GM19023 (cell line): Measurements from ENCODE around the gene RFX3.

Experiments used
- ATAC-seq: cut with Tn5 transposase; IDR thresholded peaks from one replicate; pipeline ENCODE4 v1.9.1; 2021; ENCODE audit warnings: mild to moderate bottlenecking, moderate library complexity; ENCODE audit not compliant: unreplicated experiment

RFX3 gene

GRCh38 chr9:3525836-3526164 lies at the start of gene RFX3:
RFX3 (minus strand) TSS chr9:3526001; CDS start chr9:3395588, 130,413 bp downstream.
- peak; percentile 58 for ATAC-seq

- ATAC-seq, result no peak
These were observed 45.7 kb upstream of the RFX3 start for GRCh38 chr9:3571500-3571899.

- no peak for ATAC-seq
These were observed 43.7 kb upstream of the RFX3 start for GRCh38 chr9:3569529-3569928.

GRCh38 chr9:3567988-3568387 lies 42.2 kb upstream of the RFX3 start:
- no peak for ATAC-seq

- no peak for ATAC-seq
These were observed 27.4 kb upstream of the RFX3 start for GRCh38 chr9:3553076-3553765.

GRCh38 chr9:3549225-3549624 lies 23.4 kb upstream of the RFX3 start:
- no peak for ATAC-seq

GRCh38 chr9:3548648-3549047 lies 22.8 kb upstream of the RFX3 start:
- ATAC-seq, result no peak

GRCh38 chr9:3541206-3541605 lies 15.4 kb upstream of the RFX3 start:
- ATAC-seq, result no peak

- no peak for ATAC-seq
These were observed 9.0 kb upstream of the RFX3 start for GRCh38 chr9:3534614-3535404.

GRCh38 chr9:3532158-3532557 lies 6.4 kb upstream of the RFX3 start:
- no peak for ATAC-seq

- no peak for ATAC-seq
These were observed 2.6 kb upstream of the RFX3 start for GRCh38 chr9:3528451-3528850.

- no peak for ATAC-seq
These were observed 1.5 kb upstream of the RFX3 start for GRCh38 chr9:3526997-3527940.

- ATAC-seq, result peak; percentile 75
These were observed 580 bp upstream of the RFX3 start for GRCh38 chr9:3526165-3526996.

- no peak for ATAC-seq
These were observed 535 bp downstream of the RFX3 start for GRCh38 chr9:3525096-3525835.

- no peak for ATAC-seq
These were observed 3.8 kb downstream of the RFX3 start for GRCh38 chr9:3521966-3522365.

- ATAC-seq, result no peak
These were observed 5.2 kb downstream of the RFX3 start for GRCh38 chr9:3520564-3520963.

- no peak for ATAC-seq
These were observed 8.3 kb downstream of the RFX3 start for GRCh38 chr9:3517377-3518048.

GRCh38 chr9:3516667-3517330 lies 9.0 kb downstream of the RFX3 start:
- no peak for ATAC-seq

GRCh38 chr9:3515405-3515804 lies 10.4 kb downstream of the RFX3 start:
- ATAC-seq, result no peak
